ENCODE results near the gene MSX2. TPM values are rescaled to one million over a fixed set of nuclear protein-coding genes. Genes with fewer than 3 reads are reported as not detected.

Gene MSX2
- polyA plus RNA-seq, 1 of the 3 experiments (the other 2 are of a cell fraction), result 5.8 TPM

DNA sequence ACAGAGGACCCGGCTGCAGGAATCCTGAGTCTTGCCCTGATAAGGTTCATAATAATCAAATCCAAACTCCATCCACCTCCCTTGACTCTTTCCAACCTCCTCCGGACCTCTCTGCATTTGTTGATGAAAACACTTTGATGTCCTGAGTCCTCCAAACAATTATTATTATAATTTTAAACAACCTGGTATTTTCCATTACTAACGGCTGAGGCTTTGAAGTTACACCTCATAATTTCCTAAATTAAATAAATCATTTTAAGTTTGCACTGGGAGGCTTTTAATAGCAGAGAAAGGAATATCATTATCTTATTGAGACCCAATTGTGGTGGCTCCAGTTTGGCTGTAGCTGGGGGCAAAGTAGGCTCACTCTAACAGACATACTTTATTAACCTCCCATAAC, 9.5 kb downstream of the MSX2 start:
- Histone ChIP-seq H3K4me2 (no peak overlapping the region), H3K9me2 (no peaks in the 10 kb centered on the region), H3K9ac (no peak overlapping the region), H3K4me1 (ENCODE audit: control insufficient read depth in 1 of 2, insufficient read depth in 2 of 2, low read depth in 1 of 2, low read length in 1 of 2) (peaks cover 3 to 12% of the 10 kb centered on the region in 2 experiments; a peak in 1 of 4 replicates), H2AFZ (ENCODE audit: low read depth) (no peak overlapping the region), H3K27me3 (ENCODE audit: insufficient read depth) (peaks cover 4% of the 10 kb centered on the region), H3K4me3 (ENCODE audit: low read depth in 2 of 2, low read length in 1 of 2) (no peak overlapping the region), H3K9me3 (no peaks in the 10 kb centered on the region), H3K36me3 (replicated peaks in 1 of 2; ENCODE audit: control insufficient read depth in 1 of 2, insufficient read depth in 2 of 2, low read length in 1 of 2) (peaks cover 0 to 8% of the 10 kb centered on the region in 2 experiments), H3F3A (replicated peaks; ENCODE audit: insufficient read depth) (no peaks in the 10 kb centered on the region), H4K20me1 (ENCODE audit: insufficient read depth) (no peaks in the 10 kb centered on the region), H3K27ac (ENCODE audit: low read depth in 2 of 2, low read length in 1 of 2) (no peak overlapping the region), H3K79me2 (ENCODE audit: insufficient read depth) (no peaks in the 10 kb centered on the region)
- no peak for DNase-seq
- TF ChIP-seq JUND (IDR thresholded peaks at IDR 0.05) (no peak), YY1 (IDR thresholded peaks at IDR 0.05; ENCODE audit: low read depth) (no peak), SIN3A (IDR thresholded peaks at IDR 0.05; ENCODE audit: borderline replicate concordance, low read depth, low read length) (no peak), MEF2A (IDR thresholded peaks at IDR 0.05; ENCODE audit: borderline replicate concordance, low read depth) (no peak), MXI1 (IDR thresholded peaks at IDR 0.05; ENCODE audit: low read depth, low read length) (no peak), FOSL2 (IDR thresholded peaks at IDR 0.05; ENCODE audit: borderline replicate concordance, low read depth) (no peak), EP300 (IDR thresholded peaks at IDR 0.05; ENCODE audit: borderline replicate concordance in 1 of 2, low read depth in 1 of 2, low read length in 1 of 2) (no peak)
- TF ChIP-seq, protein P1, sequence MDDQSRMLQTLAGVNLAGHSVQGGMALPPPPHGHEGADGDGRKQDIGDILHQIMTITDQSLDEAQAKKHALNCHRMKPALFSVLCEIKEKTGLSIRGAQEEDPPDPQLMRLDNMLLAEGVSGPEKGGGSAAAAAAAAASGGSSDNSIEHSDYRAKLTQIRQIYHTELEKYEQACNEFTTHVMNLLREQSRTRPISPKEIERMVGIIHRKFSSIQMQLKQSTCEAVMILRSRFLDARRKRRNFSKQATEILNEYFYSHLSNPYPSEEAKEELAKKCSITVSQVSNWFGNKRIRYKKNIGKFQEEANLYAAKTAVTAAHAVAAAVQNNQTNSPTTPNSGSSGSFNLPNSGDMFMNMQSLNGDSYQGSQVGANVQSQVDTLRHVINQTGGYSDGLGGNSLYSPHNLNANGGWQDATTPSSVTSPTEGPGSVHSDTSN (IDR thresholded peaks at IDR 0.05), result no peak
- TF ChIP-seq, protein P2, sequence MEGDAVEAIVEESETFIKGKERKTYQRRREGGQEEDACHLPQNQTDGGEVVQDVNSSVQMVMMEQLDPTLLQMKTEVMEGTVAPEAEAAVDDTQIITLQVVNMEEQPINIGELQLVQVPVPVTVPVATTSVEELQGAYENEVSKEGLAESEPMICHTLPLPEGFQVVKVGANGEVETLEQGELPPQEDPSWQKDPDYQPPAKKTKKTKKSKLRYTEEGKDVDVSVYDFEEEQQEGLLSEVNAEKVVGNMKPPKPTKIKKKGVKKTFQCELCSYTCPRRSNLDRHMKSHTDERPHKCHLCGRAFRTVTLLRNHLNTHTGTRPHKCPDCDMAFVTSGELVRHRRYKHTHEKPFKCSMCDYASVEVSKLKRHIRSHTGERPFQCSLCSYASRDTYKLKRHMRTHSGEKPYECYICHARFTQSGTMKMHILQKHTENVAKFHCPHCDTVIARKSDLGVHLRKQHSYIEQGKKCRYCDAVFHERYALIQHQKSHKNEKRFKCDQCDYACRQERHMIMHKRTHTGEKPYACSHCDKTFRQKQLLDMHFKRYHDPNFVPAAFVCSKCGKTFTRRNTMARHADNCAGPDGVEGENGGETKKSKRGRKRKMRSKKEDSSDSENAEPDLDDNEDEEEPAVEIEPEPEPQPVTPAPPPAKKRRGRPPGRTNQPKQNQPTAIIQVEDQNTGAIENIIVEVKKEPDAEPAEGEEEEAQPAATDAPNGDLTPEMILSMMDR (IDR thresholded peaks at IDR 0.05), result no peak
- WGBS (ENCODE audit: low lambda C conversion rate), result 61% methylated on average over 3 of the region's 3 CpGs
- ChIA-PET POLR2A (no interaction called here), CTCF (interaction anchor here (2.2 to 4.1 kb wide), 2 partner anchors 109 to 314 kb away, joined by 7 to 192 read pairs; no protein-coding TSS in a partner anchor)

GRCh38 chr5:174734571-174735497, 10.5 kb downstream of the MSX2 start:
- H3K27ac ChIP-seq (ENCODE audit: low read depth in 2 of 2, low read length in 1 of 2), result no peak overlapping the region
- DNase-seq, result peak; percentile 64
- WGBS (ENCODE audit: low lambda C conversion rate), result 46% methylated on average over 21 of the region's 22 CpGs
- H3K9me3 ChIP-seq, result no peaks in the 10 kb centered on the region
- POLR2A ChIA-PET, result no interaction called here
- no peaks in the 10 kb centered on the region for H3K79me2 ChIP-seq (ENCODE audit: insufficient read depth)
- H3K4me2 ChIP-seq, result peak overlapping the region; percentile 68
- no peak overlapping the region for H3K9ac ChIP-seq
- H3K4me3 ChIP-seq (ENCODE audit: low read depth in 2 of 2, low read length in 1 of 2), result peak overlapping the region; percentile 39 to 63
- H2AFZ ChIP-seq (ENCODE audit: low read depth), result peak overlapping the region; percentile 47; the same call in 1 of the 2 replicates
- H3K9me2 ChIP-seq, result no peaks in the 10 kb centered on the region
- CTCF ChIA-PET, result interaction anchor here (0.7 to 4.1 kb wide), 18 partner anchors 13 to 661 kb away, joined by 3 to 192 read pairs (median 4); no protein-coding TSS in a partner anchor
- peaks cover 0 to 8% of the 10 kb centered on the region in 2 experiments for H3K36me3 ChIP-seq (replicated peaks in 1 of 2; ENCODE audit: control insufficient read depth in 1 of 2, insufficient read depth in 2 of 2, low read length in 1 of 2)
- H3F3A ChIP-seq (replicated peaks; ENCODE audit: insufficient read depth), result no peaks in the 10 kb centered on the region
- H3K4me1 ChIP-seq (ENCODE audit: control insufficient read depth in 1 of 2, insufficient read depth in 2 of 2, low read depth in 1 of 2, low read length in 1 of 2), result peaks cover 3 to 12% of the 10 kb centered on the region in 2 experiments; a peak in 1 of 4 replicates
- no peaks in the 10 kb centered on the region for H4K20me1 ChIP-seq (ENCODE audit: insufficient read depth)
- peaks cover 4% of the 10 kb centered on the region for H3K27me3 ChIP-seq (ENCODE audit: insufficient read depth)
- TF ChIP-seq GABPA (IDR thresholded peaks at IDR 0.05; ENCODE audit: low read depth), result no peak
- no peak for TF ChIP-seq JUND (IDR thresholded peaks at IDR 0.05)
- TF ChIP-seq, protein P3, sequence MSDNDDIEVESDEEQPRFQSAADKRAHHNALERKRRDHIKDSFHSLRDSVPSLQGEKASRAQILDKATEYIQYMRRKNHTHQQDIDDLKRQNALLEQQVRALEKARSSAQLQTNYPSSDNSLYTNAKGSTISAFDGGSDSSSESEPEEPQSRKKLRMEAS (IDR thresholded peaks at IDR 0.05; ENCODE audit: low read depth), result no peak
- TF ChIP-seq POLR2AphosphoS5 (IDR thresholded peaks at IDR 0.05; ENCODE audit: low read depth, low read length), result no peak
- TF ChIP-seq, protein P4, sequence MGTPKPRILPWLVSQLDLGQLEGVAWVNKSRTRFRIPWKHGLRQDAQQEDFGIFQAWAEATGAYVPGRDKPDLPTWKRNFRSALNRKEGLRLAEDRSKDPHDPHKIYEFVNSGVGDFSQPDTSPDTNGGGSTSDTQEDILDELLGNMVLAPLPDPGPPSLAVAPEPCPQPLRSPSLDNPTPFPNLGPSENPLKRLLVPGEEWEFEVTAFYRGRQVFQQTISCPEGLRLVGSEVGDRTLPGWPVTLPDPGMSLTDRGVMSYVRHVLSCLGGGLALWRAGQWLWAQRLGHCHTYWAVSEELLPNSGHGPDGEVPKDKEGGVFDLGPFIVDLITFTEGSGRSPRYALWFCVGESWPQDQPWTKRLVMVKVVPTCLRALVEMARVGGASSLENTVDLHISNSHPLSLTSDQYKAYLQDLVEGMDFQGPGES (IDR thresholded peaks at IDR 0.05; ENCODE audit: low read depth, low read length), result no peak
- TF ChIP-seq TCF12 (IDR thresholded peaks at IDR 0.05), result no peak
- TF ChIP-seq RAD21 (IDR thresholded peaks at IDR 0.05; ENCODE audit: low read length), result no peak
- no peak for TF ChIP-seq FOXM1 (IDR thresholded peaks at IDR 0.05; ENCODE audit: low read depth)
- TF ChIP-seq SMC3 (IDR thresholded peaks at IDR 0.05; ENCODE audit: low read depth, low read length), result no peak
- TF ChIP-seq USF2 (IDR thresholded peaks at IDR 0.05; ENCODE audit: borderline replicate concordance, low read depth, low read length), result no peak
- TF ChIP-seq GATA2 (CRISPR knock-in tag; IDR thresholded peaks at IDR 0.05), result no peak
- TF ChIP-seq NRF1 (IDR thresholded peaks at IDR 0.05; ENCODE audit: low read depth, low read length), result no peak
- TF ChIP-seq MEF2A (IDR thresholded peaks at IDR 0.05; ENCODE audit: borderline replicate concordance, low read depth), result no peak
- no peak for TF ChIP-seq RCOR1 (IDR thresholded peaks at IDR 0.05; ENCODE audit: low read length)

Data from SK-N-SH (cell line).